ENCODE measurements around the gene STPG1. TPM values are rescaled to one million over a fixed set of nuclear protein-coding genes. Genes with fewer than 3 reads are reported as not detected.
A peak's percentile ranks its signal among the peaks of the same experiment; 100 is the strongest.

Gene STPG1
- total RNA-seq, 4 donors from 2014 or later: 2.2 to 5.6 (median 4.1) TPM

DNA sequence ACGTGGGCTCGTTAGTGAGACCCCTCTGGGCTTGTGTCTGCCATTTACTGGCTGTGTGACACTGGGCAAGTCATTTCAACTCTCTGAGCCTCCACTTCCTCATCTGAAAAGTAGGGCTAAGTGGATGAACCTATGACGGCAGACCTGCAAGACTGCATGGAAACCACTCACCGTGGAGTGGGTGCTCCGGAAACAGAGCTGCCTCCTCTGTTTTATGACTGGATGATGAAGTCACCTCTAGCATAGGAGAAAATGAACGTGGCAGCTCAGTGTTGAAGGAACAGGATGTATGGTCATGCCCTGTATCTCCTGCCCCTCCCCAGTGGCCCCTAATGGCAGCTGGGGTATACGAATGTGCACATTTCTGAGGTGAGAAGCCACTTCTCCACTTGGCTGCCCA is 40.5 kb downstream of the STPG1 start:
- intact Hi-C loops (cut with DNase I): no loop called here
- TF ChIP-seq POLR2A (IDR thresholded peaks at IDR 0.05; ENCODE audit: low read depth) (no peak), EP300 (IDR thresholded peaks at IDR 0.05) (no peak), POLR2AphosphoS5 (IDR thresholded peaks at IDR 0.05) (no peak)
- TF ChIP-seq, protein P1, sequence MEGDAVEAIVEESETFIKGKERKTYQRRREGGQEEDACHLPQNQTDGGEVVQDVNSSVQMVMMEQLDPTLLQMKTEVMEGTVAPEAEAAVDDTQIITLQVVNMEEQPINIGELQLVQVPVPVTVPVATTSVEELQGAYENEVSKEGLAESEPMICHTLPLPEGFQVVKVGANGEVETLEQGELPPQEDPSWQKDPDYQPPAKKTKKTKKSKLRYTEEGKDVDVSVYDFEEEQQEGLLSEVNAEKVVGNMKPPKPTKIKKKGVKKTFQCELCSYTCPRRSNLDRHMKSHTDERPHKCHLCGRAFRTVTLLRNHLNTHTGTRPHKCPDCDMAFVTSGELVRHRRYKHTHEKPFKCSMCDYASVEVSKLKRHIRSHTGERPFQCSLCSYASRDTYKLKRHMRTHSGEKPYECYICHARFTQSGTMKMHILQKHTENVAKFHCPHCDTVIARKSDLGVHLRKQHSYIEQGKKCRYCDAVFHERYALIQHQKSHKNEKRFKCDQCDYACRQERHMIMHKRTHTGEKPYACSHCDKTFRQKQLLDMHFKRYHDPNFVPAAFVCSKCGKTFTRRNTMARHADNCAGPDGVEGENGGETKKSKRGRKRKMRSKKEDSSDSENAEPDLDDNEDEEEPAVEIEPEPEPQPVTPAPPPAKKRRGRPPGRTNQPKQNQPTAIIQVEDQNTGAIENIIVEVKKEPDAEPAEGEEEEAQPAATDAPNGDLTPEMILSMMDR (IDR thresholded peaks at IDR 0.05): no peak
- Histone ChIP-seq H3K27me3 (no peaks in the 10 kb centered on the region), H3K4me3 (no peak overlapping the region), H3K9me3 (no peaks in the 10 kb centered on the region), H3K27ac (replicated peaks in 1 of 4) (no peak overlapping the region), H3K4me1 (no peaks in the 10 kb centered on the region), H3K36me3 (peaks cover 0 to 56% (median 17%) of the 10 kb centered on the region in 4 donors)
- WGBS: 81% methylated on average over 7 of the region's 7 CpGs
- DNase-seq (ENCODE audit: extremely low spot score): no peak

DNA sequence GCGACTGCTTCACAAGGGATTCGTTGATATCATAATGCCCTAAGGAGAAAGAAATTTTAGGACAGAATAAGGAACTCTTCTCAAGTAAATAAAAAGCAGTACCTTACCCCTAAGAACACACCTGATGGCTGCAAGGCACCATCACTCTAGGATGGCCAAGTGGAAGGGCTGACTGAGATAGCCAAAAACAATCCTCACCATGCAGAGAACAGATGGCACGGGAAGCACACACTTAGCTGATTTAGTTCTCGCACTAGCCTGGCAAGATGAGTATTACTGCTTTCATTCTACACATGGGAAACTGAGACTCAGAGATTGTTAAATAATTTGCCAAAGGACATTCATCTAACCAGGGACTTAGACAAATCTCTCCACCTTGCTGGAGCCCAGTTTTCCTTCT is 43.8 kb downstream of the STPG1 start:
- no peaks in the 10 kb centered on the region for H3K27me3 ChIP-seq
- H3K36me3 ChIP-seq: peaks cover 0 to 47% (median 10%) of the 10 kb centered on the region in 4 donors
- no peak for DNase-seq (ENCODE audit: extremely low spot score)
- no peak overlapping the region for H3K4me3 ChIP-seq
- H3K27ac ChIP-seq (replicated peaks in 1 of 4): no peak overlapping the region
- intact Hi-C loops (cut with DNase I): no loop called here
- H3K4me1 ChIP-seq: peaks cover 0 to 4% (median 3%) of the 10 kb centered on the region in 4 donors
- 93% methylated on average over 4 of the region's 4 CpGs for WGBS
- no peaks in the 10 kb centered on the region for H3K9me3 ChIP-seq
- no peak for TF ChIP-seq POLR2AphosphoS5 (IDR thresholded peaks at IDR 0.05)
- TF ChIP-seq, protein P1 (IDR thresholded peaks at IDR 0.05): no peak
- TF ChIP-seq POLR2A (IDR thresholded peaks at IDR 0.05; ENCODE audit: low read depth): no peak
- no peak for TF ChIP-seq EP300 (IDR thresholded peaks at IDR 0.05)

DNA sequence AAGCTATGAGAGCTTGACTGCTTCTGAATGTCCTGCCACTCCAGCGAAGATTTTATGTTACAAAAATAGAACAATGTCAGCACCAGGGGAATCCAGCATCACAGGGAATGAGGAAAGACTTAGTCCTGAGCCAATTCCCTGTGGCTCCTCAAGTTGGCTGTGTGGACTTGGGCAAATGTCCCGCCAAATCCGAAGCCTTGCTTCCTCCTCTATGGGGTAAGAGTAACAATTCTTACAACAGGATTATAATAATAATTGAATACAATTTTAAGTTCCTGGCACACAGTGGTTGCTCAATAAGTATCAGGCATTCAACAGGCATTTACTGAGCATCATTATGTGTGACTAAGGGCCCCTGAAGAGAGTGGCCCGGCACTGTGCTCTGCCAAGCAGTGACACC is 44.4 kb downstream of the STPG1 start:
- intact Hi-C loops (cut with DNase I): no loop called here
- H3K36me3 ChIP-seq: peaks cover 0 to 47% (median 10%) of the 10 kb centered on the region in 4 donors
- H3K4me1 ChIP-seq: peaks cover 0 to 9% (median 6%) of the 10 kb centered on the region in 4 donors
- no peak for DNase-seq (ENCODE audit: extremely low spot score)
- no peaks in the 10 kb centered on the region for H3K9me3 ChIP-seq
- no peak overlapping the region for H3K27ac ChIP-seq (replicated peaks in 1 of 4)
- WGBS: 87% methylated on average over 4 of the region's 4 CpGs
- TF ChIP-seq, protein P1 (IDR thresholded peaks at IDR 0.05): no peak
- peak in 1 of 2 donors; percentile 18 for TF ChIP-seq POLR2AphosphoS5 (IDR thresholded peaks at IDR 0.05)
- TF ChIP-seq POLR2A (IDR thresholded peaks at IDR 0.05; ENCODE audit: low read depth): no peak
- H3K27me3 ChIP-seq: no peaks in the 10 kb centered on the region
- no peak overlapping the region for H3K4me3 ChIP-seq

DNA sequence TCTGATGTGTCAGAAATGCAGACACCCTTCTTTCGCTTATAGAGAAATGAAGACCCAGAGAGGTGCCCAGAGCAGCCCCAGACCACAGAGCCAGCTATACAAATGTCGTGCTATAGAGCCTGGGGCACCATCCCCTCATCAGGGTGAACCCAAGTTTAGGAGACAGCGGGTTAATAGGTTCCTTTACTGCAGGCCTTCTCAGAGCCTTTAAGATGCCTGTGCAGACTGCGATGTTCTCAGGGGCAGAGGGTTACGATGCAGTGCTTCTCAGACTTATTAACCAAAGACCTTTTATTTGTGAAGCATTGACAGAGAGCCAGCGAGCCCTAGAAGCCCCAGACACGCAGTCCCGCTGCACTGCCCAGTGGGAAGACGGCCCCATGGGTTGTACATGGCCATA is 46.9 kb downstream of the STPG1 start:
- intact Hi-C loops (cut with DNase I): no loop called here
- WGBS: 100% methylated on average over 6 of the region's 9 CpGs

More for the DNA sequence above, 46.9 kb downstream of the STPG1 start:
- H3K4me3 ChIP-seq: no peak overlapping the region
- H3K27ac ChIP-seq (replicated peaks in 1 of 4): no peak overlapping the region
- TF ChIP-seq POLR2AphosphoS5 (IDR thresholded peaks at IDR 0.05): no peak
- TF ChIP-seq EP300 (IDR thresholded peaks at IDR 0.05): no peak
- TF ChIP-seq POLR2A (IDR thresholded peaks at IDR 0.05; ENCODE audit: low read depth): no peak
- TF ChIP-seq, protein P1 (IDR thresholded peaks at IDR 0.05): no peak
- no peaks in the 10 kb centered on the region for H3K9me3 ChIP-seq
- H3K36me3 ChIP-seq: peaks cover 0 to 25% (median 5%) of the 10 kb centered on the region in 4 donors
- H3K27me3 ChIP-seq: no peaks in the 10 kb centered on the region
- H3K4me1 ChIP-seq: peaks cover 0 to 10% (median 6%) of the 10 kb centered on the region in 4 donors
- no peak for DNase-seq (ENCODE audit: extremely low spot score)
